Heart left ventricle (tissue), 13 donors: ENCODE data around the gene MKI67.

ENCODE experiments used
- POLR2A ChIP-seq, 2 donors: fragments of 450-650 bp; IDR thresholded peaks; one replicate each; pipeline ENCODE4 v1.6.1; 2017; ENCODE audit warnings: antibody characterized with exemption in 2 of 2, mild to moderate bottlenecking in 2 of 2, moderate library complexity in 2 of 2
- TF ChIP-seq, protein P1 (sequence below), 12 donors: fragments of 200-600 bp; sonication (generic) in 4 of 12; IDR thresholded peaks; one replicate each; pipeline versions ENCODE4 v1.5.0 to v1.8.0; 2018 to 2022; ENCODE audit warnings: antibody characterized with exemption in 12 of 12, mild to moderate bottlenecking in 5 of 12
- donor health status: ischemic (EF 13 %, LVEDD 7.1; RV severe dilation, severe dysfunction).
- donor health status: DM: no; HTN: yes; CAD: no.
- donor health status: DM: no; HTN: no; CAD: no.
- donor health status: ischemic (EF 25% LVEDD 6.9; RV normal size, moderate dysfunction).
- donor health status: ischemic (EF 25% LVEDD 5.7; RV mildly dilated, moderate dysfunction).
- donor health status: ischemic (EF 35%, LVEDD 5.7; RV mildly dilated, moderate dysfunction).
- donor health status: nonischemic (EF 11% LVEDD 7.7; RV severe dilation, severe dysfunction).
- donor health status: DM: yes; HTN: yes; CAD: no.
- donor health status: PGD.
- donor health status: ischemic (EF 29% LVEDD 5.4; RV normal size, mild dysfunction).
- donor health status: nonischemic (EF 23%, LVEDD 6.1; RV moderate dilation, normal function).

DNA sequence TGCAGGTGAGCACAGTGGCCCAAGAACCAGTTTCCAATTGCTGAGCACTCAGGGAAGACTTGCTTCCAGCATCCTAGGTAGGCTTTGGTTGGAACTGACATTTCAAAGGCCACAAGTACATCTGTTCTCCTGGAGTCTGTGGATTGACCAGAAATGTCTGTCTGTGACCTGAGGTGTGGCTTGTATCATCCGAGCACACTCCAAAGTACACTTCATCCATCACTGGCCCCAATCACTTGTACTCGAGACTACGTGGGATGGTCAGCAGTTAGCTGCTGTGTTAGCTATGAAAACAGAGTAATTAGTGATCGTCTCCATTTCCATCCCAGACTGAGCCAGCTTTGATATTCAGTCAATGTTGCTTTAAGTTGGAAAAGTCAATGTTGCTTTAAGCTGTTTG is 45.0 kb downstream of the MKI67 start:
- TF ChIP-seq POLR2A (IDR thresholded peaks at IDR 0.05): no peak
- TF ChIP-seq, protein P1, sequence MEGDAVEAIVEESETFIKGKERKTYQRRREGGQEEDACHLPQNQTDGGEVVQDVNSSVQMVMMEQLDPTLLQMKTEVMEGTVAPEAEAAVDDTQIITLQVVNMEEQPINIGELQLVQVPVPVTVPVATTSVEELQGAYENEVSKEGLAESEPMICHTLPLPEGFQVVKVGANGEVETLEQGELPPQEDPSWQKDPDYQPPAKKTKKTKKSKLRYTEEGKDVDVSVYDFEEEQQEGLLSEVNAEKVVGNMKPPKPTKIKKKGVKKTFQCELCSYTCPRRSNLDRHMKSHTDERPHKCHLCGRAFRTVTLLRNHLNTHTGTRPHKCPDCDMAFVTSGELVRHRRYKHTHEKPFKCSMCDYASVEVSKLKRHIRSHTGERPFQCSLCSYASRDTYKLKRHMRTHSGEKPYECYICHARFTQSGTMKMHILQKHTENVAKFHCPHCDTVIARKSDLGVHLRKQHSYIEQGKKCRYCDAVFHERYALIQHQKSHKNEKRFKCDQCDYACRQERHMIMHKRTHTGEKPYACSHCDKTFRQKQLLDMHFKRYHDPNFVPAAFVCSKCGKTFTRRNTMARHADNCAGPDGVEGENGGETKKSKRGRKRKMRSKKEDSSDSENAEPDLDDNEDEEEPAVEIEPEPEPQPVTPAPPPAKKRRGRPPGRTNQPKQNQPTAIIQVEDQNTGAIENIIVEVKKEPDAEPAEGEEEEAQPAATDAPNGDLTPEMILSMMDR (IDR thresholded peaks at IDR 0.05): no peak
